Measurements from ENCODE around the gene INSRR. TPM values are rescaled to one million over a fixed set of nuclear protein-coding genes. Genes with fewer than 3 reads are reported as not detected.

The INSRR gene
- total and polyA plus RNA-seq, 9 donors = 0.02 to 0.15 TPM; not detected in 7

DNA sequence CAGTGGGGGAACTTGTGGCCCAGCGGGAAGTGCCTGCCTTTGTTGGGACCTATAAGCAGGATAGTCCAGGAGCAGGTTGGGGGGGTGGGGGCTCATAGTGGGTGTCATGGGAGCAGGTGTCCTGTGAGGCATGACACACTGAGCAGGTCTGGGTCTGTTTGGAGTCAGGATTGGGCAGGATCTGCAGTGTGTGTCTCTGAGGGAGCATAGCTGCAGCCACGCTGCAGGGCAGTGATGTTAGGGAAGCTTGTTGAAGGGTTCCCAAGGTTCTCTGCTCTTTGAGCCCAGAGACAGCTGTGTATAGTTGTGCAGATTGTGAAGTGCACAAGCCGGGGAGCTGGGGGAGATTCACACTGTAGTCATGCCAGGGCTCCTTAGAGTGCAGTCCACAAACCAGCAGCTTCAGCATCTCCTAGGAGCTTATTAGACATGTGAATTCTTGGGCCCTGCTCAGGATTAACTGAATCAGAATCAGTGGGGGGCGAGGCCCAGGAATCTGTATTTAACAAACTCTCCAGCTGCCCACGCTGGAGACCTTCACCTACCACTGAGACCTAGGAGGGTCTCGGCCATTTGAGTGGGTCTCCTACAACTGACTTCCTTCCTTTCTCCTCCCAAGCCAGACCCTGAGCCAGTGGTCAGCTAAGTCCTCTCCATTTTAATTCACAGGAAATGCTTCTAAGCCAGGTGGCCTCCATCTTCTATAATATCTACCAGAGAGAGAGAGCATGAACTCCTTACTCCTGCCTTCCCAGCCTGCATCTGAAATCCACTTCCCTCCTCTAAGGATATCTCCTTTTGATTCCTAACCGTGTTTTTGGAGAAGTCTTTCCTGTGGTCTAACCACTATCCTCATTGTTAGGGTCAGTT, 11.1 kb downstream of the INSRR start:
- intact Hi-C loops (cut with DNase I) = no loop called here
- Histone ChIP-seq H3K36me3 (no peaks in the 10 kb centered on the region), H3K27ac (no peak overlapping the region), H3K9me3 (no peaks in the 10 kb centered on the region), H3K4me3 (no peak overlapping the region), H3K27me3 (no peaks in the 10 kb centered on the region), H3K4me1 (ENCODE audit: insufficient read depth) (peaks cover 5% of the 10 kb centered on the region)
- DNase-seq = no peak
- TF ChIP-seq, protein P1, sequence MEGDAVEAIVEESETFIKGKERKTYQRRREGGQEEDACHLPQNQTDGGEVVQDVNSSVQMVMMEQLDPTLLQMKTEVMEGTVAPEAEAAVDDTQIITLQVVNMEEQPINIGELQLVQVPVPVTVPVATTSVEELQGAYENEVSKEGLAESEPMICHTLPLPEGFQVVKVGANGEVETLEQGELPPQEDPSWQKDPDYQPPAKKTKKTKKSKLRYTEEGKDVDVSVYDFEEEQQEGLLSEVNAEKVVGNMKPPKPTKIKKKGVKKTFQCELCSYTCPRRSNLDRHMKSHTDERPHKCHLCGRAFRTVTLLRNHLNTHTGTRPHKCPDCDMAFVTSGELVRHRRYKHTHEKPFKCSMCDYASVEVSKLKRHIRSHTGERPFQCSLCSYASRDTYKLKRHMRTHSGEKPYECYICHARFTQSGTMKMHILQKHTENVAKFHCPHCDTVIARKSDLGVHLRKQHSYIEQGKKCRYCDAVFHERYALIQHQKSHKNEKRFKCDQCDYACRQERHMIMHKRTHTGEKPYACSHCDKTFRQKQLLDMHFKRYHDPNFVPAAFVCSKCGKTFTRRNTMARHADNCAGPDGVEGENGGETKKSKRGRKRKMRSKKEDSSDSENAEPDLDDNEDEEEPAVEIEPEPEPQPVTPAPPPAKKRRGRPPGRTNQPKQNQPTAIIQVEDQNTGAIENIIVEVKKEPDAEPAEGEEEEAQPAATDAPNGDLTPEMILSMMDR (IDR thresholded peaks at IDR 0.05) = no peak
- TF ChIP-seq EP300 (IDR thresholded peaks at IDR 0.05) = no peak
- TF ChIP-seq POLR2A (IDR thresholded peaks at IDR 0.05) = no peak
- WGBS, 3 donors = 79 to 82% (median 80%) methylated on average over 7 of the region's 7 CpGs

DNA sequence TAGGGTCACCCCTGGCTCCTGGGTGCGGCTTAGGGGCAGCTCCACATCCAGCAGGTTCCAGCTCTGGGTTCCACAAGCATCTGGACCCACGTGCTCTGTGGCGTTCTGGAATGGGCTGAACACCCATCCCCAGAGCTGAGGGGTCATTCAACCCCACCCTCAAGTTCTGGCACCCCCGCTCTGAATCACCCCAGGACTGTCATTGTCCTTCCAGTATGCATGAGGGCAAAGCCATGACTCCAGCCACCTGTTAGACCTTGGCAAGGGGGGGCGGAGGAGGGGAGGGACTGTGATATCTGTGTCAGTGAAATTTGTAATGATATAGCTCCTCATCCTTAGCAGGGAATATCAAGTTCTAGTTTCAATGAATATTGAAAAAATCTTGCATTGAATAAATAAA, 12.3 kb downstream of the INSRR start:
- no peaks in the 10 kb centered on the region for H3K27me3 ChIP-seq
- H3K27ac ChIP-seq = no peak overlapping the region
- no peaks in the 10 kb centered on the region for H3K4me1 ChIP-seq (ENCODE audit: insufficient read depth)
- intact Hi-C loops (cut with DNase I) = no loop called here
- no peaks in the 10 kb centered on the region for H3K36me3 ChIP-seq
- no peak for DNase-seq
- TF ChIP-seq EP300 (IDR thresholded peaks at IDR 0.05) (no peak), POLR2A (IDR thresholded peaks at IDR 0.05) (no peak)
- TF ChIP-seq, protein P1 (IDR thresholded peaks at IDR 0.05) = no peak
- WGBS, 3 donors = 67 to 95% (median 91%) methylated on average over 5 of the region's 5 CpGs
- no peaks in the 10 kb centered on the region for H3K9me3 ChIP-seq
- H3K4me3 ChIP-seq = no peak overlapping the region

DNA sequence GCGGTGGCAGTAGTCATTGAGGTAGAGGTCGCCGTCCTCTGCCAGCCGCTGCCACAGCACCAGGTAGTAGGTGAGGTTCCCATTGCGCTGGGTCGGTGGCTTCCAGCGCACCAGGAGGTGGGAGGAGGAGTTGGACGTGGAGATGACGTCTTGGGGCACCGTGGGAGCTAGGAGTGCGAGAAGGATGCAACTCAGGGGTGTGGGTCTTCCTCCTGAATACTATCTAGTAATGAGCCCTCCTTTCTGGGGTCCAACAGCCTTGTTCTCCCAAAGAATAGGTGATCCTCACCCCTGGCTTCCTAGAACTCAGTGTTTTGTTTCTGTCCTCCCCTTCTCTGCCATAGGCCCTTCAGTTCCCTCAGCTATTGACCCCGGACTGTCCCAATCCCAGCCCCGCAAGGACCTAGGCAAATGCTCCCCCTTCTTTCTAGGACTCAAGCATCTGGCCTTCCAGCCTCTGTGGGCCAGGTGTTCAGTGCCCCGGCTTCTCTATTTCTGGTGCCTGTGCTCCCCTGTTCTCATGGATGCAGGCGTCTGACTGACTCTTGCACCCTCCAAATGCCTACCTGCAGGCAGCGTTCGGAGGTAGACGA, 12.9 kb downstream of the INSRR start:
- Histone ChIP-seq H3K27me3 (no peaks in the 10 kb centered on the region), H3K9me3 (no peaks in the 10 kb centered on the region)
- DNase-seq = no peak

More for the DNA sequence above, 12.9 kb downstream of the INSRR start:
- Histone ChIP-seq H3K27ac (no peak overlapping the region), H3K36me3 (no peaks in the 10 kb centered on the region), H3K4me3 (no peak overlapping the region), H3K4me1 (ENCODE audit: insufficient read depth) (no peaks in the 10 kb centered on the region)
- WGBS, 3 donors = 66 to 75% (median 74%) methylated on average over 18 of the region's 18 CpGs
- TF ChIP-seq POLR2A (IDR thresholded peaks at IDR 0.05) = no peak
- TF ChIP-seq EP300 (IDR thresholded peaks at IDR 0.05) = no peak
- TF ChIP-seq, protein P1 (IDR thresholded peaks at IDR 0.05) = no peak
- intact Hi-C loops (cut with DNase I) = no loop called here

Measured in ovary (tissue), 9 donors.